Cardiac atrium fibroblast (primary cell): Measurements from ENCODE around the gene KRTAP12-2. TPM values are rescaled to one million over a fixed set of nuclear protein-coding genes. Genes with fewer than 3 reads are reported as not detected.

Experiments
- total RNA-seq: library from RNA; depleted of rRNA; stranded (reverse); fragments of >200 nt; gene quantifications from 2 replicates; pipeline ENCODE4 v1.2.3, GENCODE V29; 2015

Gene KRTAP12-2, protein sequence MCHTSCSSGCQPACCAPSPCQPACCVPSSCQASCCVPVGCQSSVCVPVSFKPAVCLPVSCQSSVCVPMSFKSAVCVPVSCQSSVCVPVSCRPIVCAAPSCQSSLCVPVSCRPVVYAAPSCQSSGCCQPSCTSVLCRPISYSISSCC
- total RNA-seq: not detected in 2 replicates

DNA sequence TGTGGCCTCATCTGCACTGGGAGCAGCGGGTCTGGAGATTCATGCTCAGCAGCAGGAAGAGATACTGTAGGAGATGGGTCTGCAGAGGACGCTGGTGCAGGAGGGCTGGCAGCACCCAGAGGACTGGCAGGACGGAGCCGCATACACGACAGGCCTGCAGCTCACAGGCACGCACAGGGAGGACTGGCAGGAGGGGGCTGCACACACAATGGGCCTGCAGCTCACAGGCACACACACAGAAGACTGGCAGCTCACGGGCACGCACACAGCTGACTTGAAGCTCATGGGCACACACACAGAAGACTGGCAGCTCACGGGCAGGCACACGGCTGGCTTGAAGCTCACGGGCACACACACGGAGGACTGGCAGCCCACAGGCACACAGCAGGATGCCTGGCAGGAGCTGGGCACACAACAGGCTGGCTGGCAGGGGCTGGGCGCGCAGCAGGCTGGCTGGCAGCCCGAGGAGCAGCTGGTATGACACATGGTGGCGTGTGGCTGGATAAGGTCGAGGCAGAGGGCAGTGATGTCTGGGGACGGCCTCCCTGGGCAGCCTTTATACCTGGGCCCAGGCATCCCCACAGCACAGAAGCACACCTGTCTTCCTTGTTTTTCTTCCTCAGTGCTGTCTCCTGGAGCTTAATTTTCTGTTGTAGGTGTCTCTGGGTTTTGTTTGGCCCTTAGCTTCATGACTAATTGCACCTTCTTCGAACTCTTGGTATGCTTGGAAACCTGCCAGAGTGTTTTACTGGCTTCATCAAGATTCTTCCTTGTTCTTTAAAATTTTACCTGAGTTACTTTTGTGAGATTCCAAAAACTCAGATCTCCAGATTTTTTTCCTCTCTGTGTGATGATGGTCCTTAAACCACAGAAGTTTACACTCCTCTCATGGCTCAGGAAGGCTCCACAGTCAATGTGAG lies at the start of gene KRTAP12-2:
TSS of gene KRTAP12-2 (minus strand) at position 527 of the 920 bp plus-strand sequence. CDS start at position 486, 41 bp downstream.

DNA sequence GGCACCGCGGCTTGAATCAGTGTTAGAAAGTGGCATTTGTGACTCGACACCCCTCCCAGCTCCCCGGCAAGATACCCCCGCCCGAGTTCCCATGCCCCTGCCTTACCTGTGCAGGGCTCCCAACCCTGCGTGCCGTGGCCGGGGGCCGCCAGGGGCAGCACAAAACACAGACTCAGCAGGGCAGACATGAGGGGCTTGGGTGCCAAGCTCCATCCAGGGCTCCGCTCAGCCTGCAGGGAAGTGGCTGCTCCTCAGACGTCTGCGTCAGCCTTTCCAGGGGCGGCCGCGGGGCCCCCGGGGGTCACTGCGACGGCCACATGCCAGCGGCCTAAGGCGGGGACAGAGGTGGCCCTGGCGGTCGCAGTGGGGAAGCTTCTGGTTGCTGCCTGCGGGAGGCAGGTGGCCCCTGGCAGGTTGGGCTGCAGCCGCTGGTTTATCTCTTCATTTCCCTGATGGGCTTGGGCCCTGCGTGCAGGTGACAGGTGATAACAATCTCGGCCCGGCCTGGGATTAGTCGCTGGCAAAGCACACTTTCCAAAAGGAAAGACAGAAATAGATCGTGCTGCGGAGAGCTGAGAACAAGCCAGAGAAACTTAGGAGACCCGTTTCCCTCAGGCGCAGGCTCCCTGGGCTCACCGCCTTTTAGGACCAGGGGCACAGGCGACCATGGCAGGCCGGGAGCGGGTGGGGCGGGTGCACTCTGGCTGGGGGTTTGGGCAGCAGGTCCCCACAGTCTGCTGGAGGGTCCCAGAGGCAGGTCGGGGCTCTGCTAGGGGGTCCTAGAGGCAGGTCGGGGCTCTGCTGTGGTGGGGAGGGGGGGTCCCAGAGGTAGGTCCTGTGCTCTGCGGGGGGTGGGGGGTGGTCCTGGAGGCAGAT lies 44.8 kb upstream of the KRTAP12-2 start, which contains the start of gene TSPEAR:
TSS of gene TSPEAR (minus strand) at position 246 of the 876 bp plus-strand sequence. CDS start at position 188, 58 bp downstream.

DNA sequence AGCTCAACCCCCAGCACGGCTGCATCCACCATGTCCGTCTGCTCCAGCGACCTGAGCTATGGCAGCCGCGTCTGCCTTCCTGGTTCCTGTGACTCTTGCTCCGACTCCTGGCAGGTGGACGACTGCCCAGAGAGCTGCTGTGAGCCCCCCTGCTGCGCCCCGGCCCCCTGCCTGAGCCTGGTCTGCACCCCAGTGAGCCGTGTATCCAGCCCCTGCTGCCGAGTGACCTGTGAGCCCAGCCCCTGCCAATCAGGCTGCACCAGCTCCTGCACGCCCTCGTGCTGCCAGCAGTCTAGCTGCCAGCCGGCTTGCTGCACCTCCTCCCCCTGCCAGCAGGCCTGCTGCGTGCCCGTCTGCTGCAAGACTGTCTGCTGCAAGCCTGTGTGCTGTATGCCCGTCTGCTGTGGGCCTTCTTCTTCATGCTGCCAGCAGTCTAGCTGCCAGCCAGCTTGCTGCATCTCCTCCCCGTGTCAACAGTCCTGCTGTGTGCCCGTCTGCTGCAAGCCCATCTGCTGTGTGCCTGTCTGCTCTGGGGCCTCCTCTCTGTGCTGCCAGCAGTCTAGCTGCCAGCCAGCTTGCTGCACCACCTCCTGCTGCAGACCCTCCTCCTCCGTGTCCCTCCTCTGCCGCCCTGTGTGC lies 30.6 kb upstream of the KRTAP12-2 start, which contains the start of gene KRTAP10-12:
TSS of gene KRTAP10-12 (plus strand) at position 1 of the 639 bp plus-strand sequence. CDS start at position 31, 30 bp downstream.

DNA sequence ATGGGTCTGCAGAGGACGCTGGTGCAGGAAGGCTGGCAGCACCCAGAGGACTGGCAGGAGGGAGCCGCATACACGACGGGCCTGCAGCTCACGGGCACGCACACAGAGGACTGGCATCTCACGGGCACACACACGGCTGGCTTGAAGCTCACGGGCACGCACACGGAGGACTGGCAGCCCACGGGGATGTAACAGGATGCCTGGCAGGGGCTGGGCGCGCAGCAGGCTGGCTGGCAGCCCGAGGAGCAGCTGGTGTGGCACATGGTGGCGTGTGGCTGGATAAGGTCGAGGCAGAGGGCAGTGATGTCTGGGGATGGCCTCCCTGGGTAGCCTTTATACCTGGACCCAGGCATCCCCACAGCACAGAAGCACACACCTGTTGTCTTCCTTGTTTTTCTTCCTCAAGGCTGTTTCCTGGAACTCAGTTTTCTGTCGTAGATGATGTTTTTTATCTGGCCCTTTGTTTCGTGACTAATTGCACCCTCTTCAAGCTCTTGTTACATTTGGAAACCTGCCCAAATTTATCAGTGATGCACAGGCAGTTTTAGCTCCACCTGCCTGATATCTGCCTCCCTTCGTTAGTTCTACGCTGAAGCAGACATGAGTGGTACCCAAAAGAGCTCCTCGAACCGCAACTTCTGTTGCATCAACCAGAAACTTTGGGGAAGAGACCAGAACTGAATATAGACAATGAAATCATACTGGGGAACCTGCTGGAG lies 15.3 kb upstream of the KRTAP12-2 start, which contains the start of gene KRTAP12-1:
TSS of gene KRTAP12-1 (minus strand) at position 303 of the 719 bp plus-strand sequence. CDS start at position 263, 40 bp downstream.

DNA sequence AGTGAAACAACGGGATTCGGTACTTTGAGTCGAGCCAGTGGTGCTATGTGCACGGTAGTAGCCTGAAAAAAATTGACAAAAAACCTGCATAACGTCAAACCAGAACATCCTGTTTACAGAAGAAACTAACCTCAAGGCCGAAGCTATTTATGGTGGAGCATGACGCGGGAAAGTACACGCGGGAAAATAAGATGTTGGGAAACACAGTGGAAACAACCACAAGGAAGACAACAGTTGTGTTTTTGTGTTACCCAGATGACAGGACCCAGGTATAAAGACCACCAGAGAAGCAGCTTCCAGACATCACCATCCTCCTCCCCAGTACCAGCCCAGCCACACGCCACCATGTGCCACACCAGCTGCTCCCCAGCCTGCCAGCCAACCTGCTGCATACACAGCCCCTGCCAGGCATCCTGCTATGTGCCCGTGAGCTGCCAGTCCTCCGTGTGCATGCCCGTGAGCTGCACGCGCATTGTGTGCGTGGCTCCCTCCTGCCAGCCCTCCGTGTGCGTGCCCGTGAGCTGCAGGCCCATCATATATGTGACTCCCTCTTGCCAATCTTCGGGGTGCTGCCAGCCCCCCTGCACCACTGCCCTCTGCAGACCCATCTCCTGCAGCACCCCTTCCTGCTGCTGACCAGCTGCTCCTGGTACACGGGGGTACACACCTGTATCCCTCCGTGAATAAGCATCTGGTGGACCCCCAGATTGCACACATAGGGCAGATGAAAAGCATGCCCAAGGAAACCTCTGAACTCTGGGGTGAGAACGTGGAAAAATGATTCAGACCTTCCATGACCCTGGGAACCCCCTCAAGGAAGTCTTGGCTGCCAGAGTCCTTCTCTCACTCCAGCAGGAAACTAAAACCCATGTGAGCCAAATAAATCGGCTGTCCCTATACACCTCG lies 8.8 kb downstream of the KRTAP12-2 start, which contains the start of gene KRTAP12-3:
TSS of gene KRTAP12-3 (plus strand) at position 298 of the 906 bp plus-strand sequence. CDS start at position 346, 48 bp downstream.

DNA sequence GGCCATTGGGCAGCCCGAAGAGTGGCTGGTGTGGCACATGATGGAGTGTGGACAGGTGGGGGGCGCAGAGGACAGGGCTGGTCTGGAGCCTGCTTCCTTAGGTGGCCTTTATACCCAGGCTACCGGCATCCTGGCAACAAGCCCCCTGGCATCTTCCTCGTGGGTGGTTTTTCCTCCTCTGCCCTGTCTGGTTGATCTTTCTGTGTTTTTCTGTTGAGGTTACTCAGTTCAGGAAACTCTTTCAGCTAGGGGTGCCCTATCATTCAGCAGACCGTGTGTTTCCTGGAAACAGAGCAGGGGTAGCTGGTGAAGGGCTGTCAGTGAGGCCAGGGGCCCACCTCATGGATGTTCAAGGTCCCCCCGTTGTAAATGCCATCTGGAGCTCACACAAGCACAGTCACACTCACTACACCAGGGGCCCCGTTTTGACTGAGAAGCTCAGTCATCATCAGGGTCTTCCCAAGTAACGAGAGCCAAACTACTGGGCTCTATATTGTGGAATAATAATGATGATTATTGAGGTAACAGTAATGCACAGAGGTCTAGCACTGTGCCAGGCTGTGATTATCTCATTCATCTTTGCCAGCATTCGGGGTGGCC lies 12.1 kb downstream of the KRTAP12-2 start, which contains the start of gene KRTAP12-4:
TSS of gene KRTAP12-4 (minus strand) at position 84 of the 600 bp plus-strand sequence. CDS start at position 39, 45 bp downstream.

DNA sequence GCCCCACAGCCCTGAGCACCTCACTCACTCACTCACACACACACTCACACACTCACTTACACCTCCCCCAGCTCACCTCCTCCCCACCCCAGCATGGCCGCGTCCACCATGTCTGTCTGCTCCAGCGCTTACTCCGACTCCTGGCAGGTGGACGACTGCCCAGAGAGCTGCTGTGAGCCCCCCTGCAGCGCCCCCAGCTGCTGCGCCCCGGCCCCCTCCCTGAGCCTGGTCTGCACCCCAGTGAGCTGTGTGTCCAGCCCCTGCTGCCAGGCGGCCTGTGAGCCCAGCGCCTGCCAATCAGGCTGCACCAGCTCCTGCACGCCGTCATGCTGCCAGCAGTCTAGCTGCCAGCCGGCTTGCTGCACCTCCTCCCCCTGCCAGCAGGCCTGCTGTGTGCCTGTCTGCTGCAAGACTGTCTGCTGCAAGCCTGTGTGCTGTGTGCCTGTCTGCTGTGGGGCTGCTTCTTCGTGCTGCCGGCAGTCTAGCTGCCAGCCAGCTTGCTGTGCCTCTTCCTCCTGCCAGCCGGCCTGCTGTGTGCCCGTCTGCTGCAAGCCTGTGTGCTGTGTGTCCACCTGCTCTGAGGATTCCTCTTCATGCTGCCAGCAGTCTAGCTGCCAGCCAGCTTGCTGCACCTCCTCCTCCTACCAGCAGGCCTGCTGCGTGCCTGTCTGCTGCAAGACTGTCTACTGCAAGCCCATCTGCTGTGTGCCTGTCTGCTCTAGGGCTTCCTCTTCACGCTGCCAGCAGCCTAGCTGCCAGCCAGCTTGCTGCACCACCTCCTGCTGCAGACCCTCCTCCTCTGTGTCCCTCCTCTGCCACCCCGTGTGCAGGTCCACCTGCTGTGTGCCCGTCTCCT lies 20.1 kb downstream of the KRTAP12-2 start, which contains the start of gene KRTAP10-11:
TSS of gene KRTAP10-11 (plus strand) at position 49 of the 856 bp plus-strand sequence. CDS start at position 94, 45 bp downstream.

DNA sequence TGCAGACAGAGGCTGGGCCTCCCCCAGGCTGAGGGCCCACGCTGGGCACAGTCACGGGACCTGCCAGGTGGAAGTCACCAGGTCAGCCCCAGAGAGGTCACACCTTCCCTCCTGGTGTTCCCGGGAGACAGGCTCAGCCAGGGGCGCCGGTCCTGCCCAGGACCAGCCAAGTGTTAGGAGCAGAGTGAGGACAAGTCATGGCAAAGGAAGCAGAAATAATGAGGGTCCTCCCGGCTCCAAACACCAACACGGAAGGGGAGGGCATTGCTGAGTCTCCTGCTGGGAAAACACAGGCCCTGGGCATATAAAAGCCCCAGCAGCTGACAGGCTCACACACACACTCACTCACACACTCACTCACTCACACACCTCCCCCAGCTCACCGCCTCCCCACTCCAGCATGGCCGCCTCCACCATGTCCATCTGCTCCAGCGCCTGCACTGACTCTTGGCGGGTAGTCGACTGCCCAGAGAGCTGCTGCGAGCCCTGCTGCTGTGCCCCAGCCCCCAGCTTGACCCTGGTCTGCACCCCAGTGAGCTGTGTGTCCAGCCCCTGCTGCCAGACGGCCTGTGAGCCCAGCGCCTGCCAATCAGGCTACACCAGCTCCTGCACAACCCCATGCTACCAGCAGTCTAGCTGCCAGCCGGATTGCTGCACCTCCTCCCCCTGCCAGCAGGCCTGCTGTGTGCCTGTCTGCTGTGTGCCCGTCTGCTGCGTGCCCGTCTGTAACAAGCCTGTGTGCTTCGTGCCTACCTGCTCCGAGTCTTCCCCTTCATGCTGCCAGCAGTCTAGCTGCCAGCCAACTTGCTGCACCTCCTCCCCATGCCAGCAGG lies 29.5 kb downstream of the KRTAP12-2 start, which contains the start of gene KRTAP10-10:
TSS of gene KRTAP10-10 (plus strand) at position 339 of the 833 bp plus-strand sequence. CDS start at position 401, 62 bp downstream.

DNA sequence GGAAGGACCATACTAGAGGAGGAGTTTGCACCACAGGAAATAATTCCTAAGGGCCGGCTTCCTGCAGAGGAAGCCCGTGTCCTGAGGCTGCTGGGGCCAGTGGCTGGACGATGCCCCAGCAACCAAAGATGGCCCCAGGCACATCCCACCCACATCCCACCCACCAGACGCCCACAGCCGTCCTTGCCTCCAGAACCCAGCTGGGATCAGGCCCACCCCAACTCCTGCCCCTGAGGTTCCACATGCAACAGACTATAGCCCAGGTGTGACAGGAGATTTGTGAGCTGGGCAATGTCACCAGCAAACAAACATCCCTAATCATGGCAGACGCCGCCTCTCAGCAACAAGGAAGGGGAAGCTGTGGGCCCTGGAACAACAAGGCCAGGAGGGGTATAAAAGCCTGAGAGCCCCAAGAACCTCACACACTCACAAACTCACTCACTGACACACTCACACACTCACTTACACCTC lies 40.0 kb downstream of the KRTAP12-2 start, which contains the start of gene KRTAP10-9:
TSS of gene KRTAP10-9 (plus strand) at position 421 of the 471 bp plus-strand sequence. CDS start 79 bp downstream, outside the sequence.

Other genes starting within 250 kb of the KRTAP12-2 start
- gene LRRC3, start 211.4 kb downstream of the KRTAP12-2 start, total RNA-seq: 3.6 and 3.7 TPM in 2 replicates
- gene KRTAP10-1, start 126.7 kb downstream of the KRTAP12-2 start, total RNA-seq: not detected in 2 replicates
- not detected in 2 replicates for gene KRTAP10-2, start 115.4 kb downstream of the KRTAP12-2 start, total RNA-seq
- not detected in 2 replicates for gene KRTAP10-3, start 108.1 kb downstream of the KRTAP12-2 start, total RNA-seq
- not detected in 2 replicates for gene KRTAP10-4, start 93.2 kb downstream of the KRTAP12-2 start, total RNA-seq
- not detected in 2 replicates for gene KRTAP10-5, start 86.3 kb downstream of the KRTAP12-2 start, total RNA-seq
- gene KRTAP10-6, start 74.4 kb downstream of the KRTAP12-2 start, total RNA-seq: not detected in 2 replicates
- not detected in 2 replicates for gene KRTAP10-7, start 66.3 kb downstream of the KRTAP12-2 start, total RNA-seq
- gene KRTAP10-8, start 54.8 kb downstream of the KRTAP12-2 start, total RNA-seq: not detected in 2 replicates
- not detected in 2 replicates for gene KRTAP10-9, start 39.8 kb downstream of the KRTAP12-2 start, total RNA-seq
- gene KRTAP10-10, start 29.6 kb downstream of the KRTAP12-2 start, total RNA-seq: not detected in 2 replicates
- not detected in 2 replicates for gene KRTAP10-11, start 20.5 kb downstream of the KRTAP12-2 start, total RNA-seq
- not detected in 2 replicates for gene KRTAP12-4, start 12.3 kb downstream of the KRTAP12-2 start, total RNA-seq
- not detected in 2 replicates for gene KRTAP12-3, start 9.0 kb downstream of the KRTAP12-2 start, total RNA-seq
- gene KRTAP12-1, start 15.2 kb upstream of the KRTAP12-2 start, total RNA-seq: not detected in 2 replicates
- not detected in 2 replicates for gene KRTAP10-12, start 30.2 kb upstream of the KRTAP12-2 start, total RNA-seq
- gene TSPEAR, start 44.6 kb upstream of the KRTAP12-2 start, total RNA-seq: not detected in 2 replicates
- gene UBE2G2, start 134.9 kb upstream of the KRTAP12-2 start, total RNA-seq: 33.4 and 43.9 TPM in 2 replicates
- gene SUMO3, start 151.1 kb upstream of the KRTAP12-2 start, total RNA-seq: 59.6 and 64.6 TPM in 2 replicates
- 292 and 302 TPM in 2 replicates for gene PTTG1IP, start 206.8 kb upstream of the KRTAP12-2 start, total RNA-seq